Islet precursor cell (in vitro differentiated cells): ENCODE results near the gene EVI5L.

Experiments used
- DNase-seq: peaks from one replicate; pipeline ENCODE4 v3.0.0-alpha.2; 2018

The EVI5L gene

DNA sequence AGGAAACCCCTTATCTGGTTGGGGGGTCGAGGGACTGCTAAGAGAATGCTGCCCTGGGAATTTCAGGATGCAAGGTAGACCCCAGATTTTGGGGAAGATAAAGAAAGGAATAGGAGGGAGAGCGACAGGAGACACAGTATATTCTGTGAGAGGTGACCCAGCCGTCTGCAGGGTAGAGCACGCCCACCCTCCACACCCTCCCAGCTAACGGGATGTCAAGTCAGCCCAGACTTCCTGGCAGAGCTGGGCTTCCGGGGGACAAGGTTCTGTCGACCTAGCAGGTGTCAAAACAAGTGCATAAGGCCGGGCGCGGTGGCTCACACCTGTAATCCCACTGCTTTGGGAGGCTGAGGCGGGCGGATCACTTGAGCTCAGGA, 44.9 kb downstream of the EVI5L start:
- no peak for DNase-seq

DNA sequence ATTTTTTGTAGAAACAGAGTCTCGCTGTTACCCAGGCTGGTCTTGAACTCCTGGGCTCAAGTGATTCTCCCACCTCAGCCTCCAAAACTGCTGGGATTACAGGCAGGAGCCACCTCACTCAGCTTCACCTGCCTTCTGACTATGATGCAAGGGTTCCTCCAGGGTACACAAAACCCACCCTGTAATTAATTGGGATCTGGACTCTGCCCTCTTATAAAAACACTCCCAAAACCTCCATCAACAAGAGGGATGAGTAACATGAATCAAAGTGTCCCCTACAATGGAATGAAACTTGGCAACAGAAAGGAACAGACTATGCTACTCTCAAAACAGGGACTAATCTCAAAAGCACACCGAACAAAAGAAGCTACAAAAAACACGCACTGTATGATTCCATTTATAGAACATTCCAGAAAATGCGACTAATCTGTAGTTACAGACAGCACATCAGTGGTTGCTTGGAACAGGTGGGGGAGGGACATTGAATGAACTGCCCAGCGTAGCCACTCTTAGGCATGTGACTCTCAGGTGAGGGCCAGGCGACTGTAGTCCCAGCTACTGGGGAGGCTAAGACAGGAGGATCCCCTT, 47.3 kb downstream of the EVI5L start:
- DNase-seq = no peak

DNA sequence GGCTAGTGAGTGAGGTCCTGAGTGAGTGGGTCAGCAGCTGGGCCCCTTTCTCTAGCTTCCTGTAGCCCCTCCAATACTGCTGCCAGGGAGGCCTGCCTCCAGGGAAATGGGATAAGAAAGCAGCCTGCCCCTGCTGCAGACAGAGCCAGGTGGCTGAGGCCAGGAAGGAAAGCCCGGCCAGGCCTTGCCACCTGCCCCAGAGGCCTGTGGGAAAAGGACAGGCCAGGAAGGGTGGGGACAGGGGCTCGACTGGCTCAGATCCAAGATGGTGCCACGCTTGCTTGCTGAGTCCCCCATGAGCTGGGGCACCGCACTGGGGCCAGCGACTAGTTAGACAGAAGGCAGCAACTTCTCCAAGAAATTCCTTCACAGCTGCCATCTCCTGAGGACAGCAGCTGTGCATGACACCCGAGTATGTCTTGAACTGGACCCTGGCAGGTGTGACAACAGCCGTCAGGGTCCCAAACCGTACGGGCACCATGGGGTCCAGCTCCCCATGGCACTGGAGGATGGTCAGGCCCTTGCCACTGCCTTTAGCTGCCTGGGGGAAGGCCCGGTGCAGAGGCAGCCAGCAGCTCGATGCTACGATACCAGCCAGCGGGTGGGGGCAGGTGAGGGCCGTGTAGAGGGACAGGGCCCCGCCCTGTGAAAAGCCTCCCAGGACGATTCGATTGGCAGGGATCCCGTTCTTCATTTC, 49.2 kb downstream of the EVI5L start:
- no peak for DNase-seq

DNA sequence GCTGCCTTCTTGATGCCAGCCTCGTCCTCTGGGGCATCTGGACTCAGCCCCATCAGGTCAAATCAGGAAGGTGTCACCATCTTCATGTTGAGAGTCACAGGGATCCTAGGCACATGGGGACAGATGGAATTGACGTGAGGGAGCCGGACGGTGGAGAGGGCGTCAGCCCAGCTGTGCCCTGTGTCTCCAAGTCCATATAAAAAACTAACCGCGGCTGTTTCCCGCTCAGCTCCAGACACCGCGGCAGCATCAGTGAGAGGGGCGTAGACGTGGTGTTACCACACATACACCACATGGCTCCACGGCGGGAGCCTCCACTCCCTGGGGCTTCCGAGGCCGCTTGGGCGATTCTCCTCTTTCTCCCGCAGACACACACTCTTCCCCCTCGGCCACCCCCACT, 49.8 kb downstream of the EVI5L start:
- no peak for DNase-seq

DNA sequence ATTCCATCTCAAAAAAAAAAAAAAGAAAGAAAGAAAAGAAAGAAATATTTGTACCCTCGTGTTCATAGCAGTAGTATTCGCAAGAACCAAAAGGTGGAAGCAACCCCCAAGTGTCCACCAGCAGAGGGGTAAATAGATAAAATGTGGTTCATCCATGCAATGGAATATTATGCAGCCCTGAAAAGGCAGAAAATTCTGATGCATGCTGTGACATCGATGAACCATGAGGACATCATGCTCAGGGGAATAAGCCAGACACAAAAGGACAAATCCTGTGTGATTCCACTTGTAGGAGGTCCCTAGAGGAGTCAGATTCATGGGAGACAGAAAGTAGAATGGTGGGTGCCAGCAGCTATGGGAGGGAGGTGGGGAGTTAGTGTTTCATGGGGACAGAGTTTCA, 51.9 kb downstream of the EVI5L start:
- no peak for DNase-seq

DNA sequence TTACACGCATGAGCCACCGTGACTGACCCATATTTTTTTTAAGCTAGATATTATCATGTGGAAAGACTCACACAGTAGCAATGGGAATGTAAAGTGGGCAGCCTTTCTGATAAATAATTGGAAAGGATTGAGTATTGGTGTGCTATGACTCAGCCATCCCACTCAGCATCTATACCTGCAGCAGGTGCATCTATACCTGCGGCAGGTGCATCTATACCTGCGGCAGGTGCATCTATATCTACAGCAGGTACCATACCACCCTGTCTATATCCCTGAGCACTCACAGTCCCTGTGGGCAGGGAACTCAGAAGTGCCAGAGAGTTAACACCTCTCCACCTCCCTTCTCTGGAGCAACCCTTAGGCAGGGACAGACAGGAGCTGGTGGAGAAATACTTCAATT, 53.1 kb downstream of the EVI5L start:
- no peak for DNase-seq

DNA sequence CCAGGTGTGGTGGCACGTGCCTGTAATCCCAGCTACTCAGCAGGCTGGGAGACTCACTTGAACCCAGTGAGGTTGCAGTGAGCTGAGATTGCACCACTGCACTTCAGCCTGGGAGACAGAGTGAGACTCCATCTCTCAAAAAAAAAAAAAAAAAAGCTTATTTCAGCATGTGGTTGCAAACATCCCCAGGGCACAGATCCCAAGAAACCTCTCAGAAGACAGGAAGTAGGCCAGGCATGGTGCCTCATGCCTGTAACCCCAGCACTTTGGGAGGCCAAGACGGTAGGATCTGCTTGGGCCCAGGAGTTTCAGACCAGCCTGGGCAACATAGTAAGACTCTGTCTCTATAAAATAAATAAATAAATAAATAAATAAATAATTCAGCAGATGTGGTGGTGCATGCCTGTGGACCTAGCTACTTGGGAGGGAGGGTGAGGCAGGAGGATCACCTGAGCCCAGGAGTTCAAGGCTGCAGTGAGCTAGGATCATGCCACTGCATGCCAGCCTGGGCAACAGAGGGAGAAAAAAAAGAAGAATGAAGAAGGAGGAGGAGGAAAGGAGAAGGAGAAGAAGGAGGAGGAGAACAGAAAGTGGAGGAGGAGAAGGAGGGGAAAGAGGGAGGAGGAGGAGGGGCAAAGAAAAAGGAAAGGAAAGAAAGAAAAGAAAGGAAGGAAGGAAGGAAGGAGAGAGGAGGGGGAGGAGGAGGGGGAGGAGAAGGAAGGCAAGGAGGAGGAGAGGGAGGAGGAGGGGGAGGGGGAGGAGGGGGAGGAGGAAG, 54.0 kb downstream of the EVI5L start:
- DNase-seq = peak; percentile 50

DNA sequence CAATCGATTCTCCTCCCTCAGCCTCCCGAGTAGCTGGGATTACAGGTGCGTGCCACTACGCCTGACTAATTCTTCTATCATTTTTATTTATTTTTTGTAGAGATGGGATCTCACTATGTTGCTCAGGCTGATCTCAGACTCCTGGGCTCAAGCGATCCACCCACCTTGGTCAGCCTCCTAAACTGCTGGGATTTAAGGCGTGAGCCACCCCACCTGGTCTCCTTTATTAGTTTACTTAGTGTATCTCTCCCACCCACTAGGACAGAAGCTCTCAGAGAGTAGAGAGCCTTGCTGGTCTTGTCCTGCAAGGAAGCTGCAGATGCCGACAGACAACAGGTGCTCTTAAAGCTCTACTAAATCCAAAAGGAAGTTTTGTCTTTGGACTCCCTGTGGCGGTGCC, 55.8 kb downstream of the EVI5L start:
- no peak for DNase-seq

DNA sequence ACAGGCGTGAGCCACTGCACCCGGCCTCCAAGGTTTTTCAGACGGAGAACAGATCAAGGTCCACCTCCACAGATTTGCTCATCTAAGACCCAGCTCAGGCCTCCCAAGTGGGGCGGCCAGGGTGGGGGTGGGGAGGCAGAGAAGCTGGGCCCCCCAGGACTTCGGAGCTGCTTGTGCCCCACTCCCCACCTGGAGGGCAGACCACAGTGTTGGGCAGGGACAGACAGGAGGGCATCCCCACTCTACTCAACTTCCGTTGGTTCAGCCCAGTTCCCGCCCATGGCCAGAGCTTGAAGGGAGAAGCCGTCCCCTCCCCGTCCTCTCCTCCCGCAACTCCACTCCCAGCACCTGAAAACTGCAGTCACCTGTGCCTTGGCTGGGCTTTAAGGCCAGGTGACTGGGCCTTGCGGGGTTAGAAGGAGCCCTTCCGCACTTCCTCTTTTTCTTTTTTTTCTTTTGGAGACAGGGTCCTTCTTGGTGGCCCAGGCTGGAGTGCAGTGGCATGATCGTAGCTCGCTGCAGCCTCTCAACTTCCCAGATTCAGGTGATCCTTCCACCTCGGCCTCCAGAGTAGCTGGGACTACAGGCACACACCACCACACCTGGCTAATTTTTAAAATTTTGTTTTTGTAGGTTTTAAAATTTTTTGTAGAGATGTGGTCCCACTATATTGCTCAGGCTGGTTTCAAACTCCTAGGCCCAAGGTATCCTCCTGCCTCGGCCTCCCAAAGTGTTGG, 57.6 kb downstream of the EVI5L start:
- DNase-seq = no peak

DNA sequence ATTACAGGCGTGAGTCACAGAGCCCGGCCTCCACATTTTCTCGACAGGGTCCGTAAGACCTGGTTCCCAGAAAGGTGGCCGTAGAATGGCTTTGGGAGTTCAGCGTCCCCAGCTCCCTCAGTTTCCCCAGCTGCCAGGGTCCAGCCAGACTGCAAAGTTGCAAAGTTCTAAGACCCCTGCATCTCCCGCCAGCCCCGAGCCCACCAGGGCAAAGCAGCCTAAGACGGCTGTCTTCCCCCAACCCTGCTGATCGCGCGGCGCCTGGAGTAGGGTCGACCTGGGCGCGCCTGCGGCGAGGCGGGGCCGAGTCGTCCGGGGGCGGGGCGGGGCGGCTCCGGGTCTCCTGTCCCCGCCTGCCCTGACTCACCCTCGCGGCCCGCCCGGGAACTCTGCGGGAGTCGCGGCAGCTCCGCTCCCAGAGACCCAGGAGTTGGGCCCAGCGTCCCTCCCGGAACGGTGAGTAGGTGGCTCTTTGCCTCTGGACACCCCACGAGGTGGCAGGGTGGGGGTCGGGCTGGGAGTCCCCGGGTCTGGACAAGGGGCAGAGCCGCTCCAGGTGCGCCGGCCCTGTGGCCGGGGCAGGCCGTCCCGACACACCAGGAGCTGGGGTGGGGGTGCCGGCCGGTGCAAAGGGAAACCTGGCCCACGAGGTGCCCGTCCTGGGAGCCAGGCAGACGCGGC, 58.3 kb downstream of the EVI5L start, which contains the start of gene LRRC8E:
TSS of gene LRRC8E (plus strand) at position 366 of the 681 bp plus-strand sequence. CDS start 7,094 bp downstream, outside the sequence.
- peak; percentile 94 for DNase-seq

DNA sequence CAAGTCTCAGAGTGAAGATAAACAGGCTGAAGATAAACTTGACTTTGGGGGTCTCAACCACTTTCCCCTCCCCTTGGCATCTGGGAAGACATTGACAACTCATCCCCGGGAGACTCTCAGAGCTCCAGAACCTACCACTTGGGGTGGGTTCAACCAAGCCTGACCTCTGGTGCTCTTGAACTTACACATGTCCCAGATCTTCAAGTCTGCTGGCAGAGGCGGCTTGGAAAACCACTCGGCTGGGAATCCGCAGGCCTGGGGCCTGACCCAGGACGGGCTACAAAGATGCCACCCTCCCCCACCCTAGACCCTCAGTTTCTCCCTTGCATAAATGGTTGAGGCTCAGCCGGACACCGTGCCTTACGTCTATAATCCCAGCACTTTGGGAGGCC, 58.8 kb downstream of the EVI5L start:
- peak; percentile 51 for DNase-seq

DNA sequence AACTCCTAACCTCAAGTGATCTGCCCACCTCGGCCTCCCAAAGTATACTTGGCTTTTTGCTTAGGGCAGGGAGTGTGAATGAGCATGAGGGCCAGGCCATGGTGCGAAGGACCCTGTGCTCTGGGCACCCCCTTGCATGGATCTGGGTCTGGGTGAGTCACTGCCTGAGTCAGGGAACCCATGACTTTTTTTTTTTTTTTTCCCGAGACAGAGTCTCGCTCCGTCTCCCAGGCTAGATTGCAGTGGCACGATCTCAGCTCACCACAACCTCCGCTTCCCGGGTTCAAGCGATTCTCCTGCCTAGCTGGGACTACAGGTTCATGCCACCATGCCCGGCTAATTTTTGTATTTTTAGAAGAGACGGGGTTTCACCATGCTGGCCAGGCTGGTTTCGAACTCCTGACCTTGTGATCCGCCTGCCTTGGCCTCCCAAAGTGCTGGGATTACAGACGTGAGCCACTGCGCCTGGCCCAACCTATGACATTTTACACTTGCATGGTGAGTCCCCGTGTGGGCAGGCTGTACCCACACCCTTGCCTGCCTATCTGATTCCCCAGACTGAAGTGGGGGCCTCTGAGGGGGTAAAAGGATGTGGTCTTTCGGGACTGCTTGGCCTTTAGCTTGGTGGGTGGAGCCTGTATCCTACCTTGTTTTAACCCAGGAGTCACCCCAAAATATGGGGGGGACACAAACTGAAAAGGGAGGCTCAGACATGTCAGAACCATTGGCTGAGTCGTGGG, 63.5 kb downstream of the EVI5L start:
- DNase-seq = peak; percentile 66

DNA sequence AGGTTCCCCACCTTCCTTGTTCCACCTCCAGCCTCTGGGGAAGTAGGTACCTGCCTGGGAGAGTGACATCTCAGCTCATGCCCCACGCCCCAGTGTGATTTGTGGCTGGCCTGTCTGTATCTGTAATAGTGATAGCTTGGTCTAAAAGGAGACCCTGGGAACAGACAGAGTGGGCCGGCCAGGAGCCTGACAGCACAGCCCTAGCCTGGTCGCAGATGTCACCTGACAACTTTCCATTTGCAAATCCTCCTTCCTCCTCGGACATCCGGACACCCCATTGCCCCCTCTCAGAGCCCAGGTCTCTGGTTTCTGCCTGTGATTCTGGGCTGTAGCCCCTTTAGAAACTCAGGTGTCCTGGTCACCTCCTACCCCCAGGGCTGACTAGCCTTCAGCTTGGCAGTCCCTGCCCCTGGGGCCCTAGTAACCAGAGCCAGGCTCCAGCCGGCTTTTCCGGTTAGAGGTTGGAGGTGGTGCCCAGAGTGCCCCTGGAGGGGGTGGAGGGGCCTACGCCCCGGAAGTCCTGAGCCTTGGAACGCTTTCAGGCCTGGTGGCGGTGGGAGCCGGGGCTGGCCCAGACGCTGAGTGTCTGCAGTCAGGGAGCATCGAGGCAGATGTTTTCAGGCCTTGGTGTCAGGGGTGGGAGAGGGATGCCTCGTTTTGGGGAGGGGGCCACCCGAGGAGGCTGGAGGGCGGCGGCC, 64.7 kb downstream of the EVI5L start:
- peak; percentile 64 for DNase-seq

DNA sequence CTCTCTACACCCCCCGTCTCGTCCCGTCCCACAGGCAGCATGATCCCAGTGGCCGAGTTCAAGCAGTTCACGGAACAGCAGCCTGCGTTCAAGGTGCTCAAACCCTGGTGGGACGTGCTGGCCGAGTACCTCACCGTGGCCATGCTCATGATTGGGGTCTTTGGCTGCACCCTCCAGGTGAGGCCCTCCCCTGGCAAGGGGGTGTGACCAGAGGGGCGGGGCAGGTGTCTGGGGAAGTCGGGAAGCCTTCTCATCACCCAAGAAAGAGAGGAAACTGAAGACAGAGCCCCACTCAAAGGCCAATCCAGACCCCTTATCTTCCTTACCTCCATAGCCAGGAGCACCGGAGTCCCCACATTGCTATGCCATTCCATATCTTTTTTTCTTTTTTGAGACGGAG, 65.5 kb downstream of the EVI5L start:
- DNase-seq = no peak

DNA sequence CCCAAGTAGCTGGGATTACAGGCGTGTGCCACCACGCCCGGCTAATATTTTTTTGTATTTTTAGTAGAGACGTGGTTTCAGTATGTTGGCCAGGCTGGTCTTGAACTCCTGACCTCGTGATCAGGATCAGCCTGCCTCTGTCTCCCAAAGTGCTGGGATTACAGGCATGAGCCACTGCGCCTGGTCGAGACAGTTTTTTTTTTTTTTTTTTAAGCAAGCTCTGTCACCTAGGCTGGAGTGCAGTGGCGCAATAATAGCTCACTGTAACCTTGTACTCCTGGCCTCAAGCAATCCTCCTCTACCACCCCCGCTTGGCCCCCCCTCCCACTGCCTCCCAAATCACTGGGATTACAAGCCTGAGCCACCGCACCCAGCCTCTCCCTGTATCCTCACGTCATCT, 67.3 kb downstream of the EVI5L start:
- no peak for DNase-seq

DNA sequence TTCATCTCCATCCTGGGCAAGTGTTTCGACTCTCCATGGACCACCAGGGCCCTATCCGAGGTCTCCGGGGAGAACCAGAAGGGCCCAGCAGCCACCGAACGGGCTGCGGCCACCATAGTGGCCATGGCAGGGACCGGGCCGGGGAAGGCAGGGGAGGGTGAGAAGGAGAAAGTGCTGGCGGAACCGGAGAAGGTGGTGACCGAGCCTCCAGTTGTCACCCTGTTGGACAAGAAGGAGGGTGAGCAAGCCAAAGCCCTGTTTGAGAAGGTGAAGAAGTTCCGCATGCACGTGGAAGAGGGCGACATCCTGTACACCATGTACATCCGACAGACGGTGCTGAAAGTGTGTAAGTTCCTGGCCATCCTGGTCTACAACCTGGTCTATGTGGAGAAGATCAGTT, 68.9 kb downstream of the EVI5L start:
- DNase-seq = no peak

DNA sequence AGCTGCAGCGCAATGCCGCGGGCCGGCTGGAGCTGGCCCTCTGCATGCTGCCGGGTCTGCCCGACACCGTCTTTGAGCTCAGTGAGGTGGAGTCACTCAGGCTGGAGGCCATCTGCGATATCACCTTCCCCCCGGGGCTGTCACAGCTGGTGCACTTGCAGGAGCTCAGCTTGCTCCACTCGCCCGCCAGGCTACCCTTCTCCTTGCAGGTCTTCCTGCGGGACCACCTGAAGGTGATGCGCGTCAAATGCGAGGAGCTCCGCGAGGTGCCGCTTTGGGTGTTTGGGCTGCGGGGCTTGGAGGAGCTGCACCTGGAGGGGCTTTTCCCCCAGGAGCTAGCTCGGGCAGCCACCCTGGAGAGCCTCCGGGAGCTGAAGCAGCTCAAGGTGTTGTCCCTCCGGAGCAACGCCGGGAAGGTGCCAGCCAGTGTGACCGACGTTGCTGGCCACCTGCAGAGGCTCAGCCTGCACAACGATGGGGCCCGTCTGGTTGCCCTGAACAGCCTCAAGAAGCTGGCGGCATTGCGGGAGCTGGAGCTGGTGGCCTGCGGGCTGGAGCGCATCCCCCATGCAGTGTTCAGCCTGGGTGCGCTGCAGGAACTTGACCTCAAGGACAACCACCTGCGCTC, 69.8 kb downstream of the EVI5L start:
- no peak for DNase-seq

DNA sequence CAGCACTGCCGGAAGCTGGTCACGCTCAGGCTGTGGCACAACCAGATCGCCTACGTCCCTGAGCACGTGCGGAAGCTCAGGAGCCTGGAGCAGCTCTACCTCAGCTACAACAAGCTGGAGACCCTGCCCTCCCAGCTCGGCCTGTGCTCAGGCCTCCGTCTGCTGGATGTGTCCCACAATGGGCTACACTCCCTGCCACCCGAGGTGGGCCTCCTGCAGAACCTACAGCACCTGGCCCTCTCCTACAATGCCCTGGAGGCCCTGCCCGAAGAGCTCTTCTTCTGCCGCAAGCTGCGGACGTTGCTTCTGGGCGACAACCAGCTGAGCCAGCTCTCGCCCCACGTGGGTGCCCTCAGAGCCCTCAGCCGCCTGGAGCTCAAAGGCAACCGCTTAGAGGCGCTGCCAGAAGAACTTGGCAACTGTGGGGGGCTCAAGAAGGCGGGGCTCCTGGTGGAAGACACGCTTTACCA, 70.4 kb downstream of the EVI5L start:
- no peak for DNase-seq

DNA sequence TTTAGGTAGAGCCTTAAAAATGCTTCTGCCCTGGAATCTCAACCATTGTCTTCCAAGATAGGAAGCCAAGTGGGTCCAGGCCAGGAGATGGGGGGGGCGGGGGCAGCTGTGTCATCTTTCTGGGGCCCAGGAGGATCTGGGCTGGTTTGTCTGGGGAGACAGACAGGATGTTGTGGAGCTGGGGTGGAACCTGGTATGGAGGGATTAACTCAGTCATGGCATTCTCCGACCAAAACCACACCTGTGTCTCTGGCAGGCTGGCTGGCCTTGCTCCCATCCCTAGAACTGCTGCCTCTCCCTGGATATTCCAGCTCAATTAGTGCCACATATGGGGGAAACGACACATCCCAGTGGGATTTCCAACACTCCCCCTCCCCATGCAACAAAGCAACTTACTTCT, 70.9 kb downstream of the EVI5L start:
- no peak for DNase-seq

DNA sequence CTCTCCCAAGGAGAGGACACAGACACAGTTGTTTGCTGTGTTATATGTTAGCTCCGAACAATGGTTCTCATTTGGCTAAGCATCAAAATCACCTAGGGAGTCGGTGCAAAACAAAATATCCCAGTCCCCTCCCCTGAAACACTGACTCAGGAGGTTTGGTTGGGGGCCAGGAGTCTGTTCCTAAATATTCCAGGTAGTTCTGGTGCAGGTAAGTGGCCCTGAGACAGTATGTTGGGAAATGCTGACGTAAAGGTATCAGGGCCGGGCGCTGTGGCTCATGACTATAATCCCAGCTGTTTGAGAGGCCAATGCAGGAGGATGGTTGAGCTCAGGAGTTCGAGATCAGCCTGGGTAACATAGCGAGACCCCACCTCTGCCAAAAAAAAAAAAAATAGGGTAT, 71.3 kb downstream of the EVI5L start:
- DNase-seq = no peak

DNA sequence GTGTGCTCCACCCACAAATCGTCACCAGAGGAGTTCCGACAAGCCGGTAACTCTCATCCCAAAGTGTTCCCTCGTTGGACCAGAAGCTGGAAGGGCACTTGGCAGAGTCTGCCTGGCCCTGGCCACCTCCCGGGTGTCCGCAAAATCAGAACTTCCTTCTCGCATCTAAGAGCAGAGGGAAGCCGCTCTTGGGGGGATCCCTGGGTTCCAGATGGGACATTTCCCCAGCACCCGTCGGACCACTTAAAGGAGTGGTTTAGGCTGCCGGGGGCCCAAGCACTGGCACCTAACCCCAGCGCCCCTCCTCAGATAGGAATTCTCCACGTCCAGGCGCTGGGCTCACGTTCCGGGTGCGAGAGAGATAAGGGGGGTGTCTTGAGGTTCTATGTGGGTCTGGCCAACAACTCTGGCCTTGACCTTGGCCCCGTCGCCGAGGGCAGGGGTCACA, 72.8 kb downstream of the EVI5L start:
- no peak for DNase-seq
